Measurements from ENCODE around the gene ADAP1.
"Not testable (repeated sequence)": the region's sequence is repeated elsewhere in the genome, so short reads cannot be mapped to it uniquely, and the experiment has no call there.

ADAP1 gene

DNA sequence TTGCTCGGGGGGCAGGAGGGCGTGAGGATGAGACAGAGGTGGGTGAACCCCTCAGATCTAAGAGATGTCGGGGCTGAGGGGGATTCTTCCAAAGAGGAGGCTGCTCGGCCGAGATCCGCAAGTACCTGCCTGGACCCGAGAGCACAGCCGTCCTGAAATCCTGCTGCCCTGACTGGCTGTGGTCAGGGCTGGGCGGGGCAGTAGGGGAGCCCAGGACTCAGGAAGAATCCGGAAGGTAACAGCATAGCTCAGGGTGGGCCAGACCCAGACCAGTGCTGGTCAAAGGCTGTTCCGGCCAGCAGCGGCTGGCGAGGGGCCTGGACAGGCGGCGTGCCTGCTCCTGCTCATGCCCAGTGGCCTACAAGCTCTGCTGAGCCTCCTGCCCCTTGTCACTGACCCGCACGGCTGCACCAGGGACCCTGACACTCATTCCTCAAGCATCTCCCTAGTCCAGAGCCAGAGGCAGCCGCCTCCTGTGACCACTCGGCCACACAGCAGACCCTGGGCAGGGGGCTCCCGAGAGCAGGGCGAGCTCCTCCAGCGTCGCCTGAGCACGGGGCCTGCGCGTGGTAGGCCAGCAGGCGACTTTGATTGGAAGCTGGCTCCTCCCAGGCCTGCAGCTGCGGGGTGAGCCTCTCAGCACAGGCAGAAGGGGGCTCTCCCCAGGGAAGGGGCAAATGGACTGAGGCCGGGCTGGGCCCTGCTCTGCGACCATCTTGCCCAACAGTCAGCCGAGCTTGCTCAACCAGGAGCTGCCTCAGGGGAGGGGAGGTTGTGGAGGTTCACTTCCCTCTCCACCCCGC, 3.1 kb upstream of the ADAP1 start:
- peak in 1 of 2 experiments; percentile 26 for DNase-seq

DNA sequence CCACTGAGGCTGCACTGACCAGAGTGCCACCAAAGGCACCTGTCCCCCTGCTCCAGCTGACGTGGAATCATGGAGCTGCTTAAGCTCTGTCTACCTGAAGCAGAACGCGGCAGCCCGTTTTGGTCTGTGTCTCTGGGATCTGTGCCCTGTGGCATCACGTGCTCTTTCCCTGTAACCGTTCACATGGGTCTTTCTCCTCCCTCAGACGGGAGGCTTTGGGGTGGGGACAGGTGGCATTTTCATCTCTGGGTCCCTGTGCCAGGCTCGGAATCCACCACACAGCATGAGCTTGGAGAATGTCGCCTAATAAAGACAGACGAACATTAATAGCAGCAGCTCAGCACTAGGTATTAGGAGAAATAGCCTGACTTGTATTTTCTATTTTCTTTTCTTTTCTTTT, 1.6 kb upstream of the ADAP1 start:
- DNase-seq, result no peak

DNA sequence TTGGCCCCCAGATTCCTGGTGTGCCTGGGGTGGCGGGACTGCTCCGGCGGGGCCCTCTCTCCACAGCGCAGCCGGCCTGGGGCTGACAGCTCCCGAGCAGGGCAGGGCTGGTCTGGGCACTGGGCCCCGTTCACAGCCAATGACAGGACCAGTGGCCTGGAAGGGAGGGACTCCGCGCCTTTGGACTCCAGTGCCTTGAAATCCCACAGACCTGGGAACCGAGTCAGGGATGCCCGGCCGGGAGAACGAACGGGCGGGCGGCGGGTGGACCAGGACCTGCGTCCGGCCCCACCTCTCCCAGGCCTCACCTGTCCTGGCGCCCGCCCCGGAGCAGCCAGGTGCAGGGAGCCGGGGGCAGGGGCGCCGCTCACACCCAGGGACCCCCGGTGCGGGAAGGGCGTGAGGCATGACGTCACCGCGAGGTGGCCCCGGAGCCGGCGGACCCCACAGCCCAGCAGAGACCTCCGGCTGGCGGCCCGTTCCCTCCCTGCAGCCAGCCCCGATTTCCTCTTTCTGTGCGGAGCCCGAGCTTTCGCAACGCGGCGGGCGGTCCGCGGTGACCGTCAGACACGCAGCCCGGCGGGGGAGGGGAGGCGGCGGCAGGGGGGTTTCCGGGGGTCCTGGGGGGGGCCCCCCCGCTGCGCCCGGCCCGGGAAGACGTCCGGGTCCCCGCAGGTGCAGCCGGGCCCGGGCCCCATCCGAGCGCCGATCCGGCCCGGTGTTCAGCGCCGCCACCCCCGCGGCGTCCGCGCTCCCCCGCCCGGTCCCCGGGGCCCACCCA, 743 bp downstream of the ADAP1 start:
- peak in 1 of 2 experiments; percentile 51 for DNase-seq

DNA sequence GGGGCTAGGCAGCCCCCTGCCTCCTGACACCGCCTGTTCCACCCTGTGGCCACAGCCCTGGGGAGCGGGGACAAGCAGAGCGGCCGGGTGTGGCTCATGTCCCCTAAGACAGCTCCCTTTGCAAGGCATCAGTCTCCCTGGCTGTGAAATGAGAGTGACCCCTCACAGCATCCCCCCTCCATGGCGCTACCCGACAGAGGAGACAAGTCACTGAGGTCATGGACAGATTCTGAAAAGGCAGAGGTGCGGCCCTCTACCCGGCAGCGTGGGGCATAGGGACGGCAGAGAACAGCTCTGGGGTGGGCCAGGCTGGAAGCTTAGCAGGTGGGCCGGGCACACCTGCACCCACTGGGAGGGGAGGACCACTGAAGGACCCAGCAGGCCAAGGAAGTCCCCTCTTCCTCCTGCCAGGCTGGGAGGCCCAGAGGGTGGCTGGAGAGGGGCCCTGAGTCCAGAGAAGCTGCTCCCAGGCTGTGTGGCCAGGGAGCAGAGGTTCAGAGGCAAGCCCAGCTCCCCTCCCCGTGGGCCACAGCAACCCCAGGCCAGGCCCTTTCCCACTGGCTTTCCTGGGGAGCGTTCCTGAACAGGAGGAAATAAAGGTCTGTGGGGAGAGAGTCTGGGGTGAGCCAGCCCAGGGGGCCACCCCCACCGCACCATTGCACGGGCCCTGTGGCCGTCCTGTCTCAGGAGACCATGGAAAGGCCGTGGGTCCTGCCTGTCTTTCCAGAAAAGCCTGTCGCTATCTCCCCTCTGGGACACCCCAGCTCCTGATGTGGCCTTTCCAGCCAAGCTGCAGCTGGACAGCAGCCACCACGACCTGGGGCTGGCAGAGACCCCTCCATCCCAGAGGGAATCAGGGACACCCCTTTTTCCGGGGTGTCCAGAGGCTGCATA, 1.7 kb downstream of the ADAP1 start:
- no peak for DNase-seq

DNA sequence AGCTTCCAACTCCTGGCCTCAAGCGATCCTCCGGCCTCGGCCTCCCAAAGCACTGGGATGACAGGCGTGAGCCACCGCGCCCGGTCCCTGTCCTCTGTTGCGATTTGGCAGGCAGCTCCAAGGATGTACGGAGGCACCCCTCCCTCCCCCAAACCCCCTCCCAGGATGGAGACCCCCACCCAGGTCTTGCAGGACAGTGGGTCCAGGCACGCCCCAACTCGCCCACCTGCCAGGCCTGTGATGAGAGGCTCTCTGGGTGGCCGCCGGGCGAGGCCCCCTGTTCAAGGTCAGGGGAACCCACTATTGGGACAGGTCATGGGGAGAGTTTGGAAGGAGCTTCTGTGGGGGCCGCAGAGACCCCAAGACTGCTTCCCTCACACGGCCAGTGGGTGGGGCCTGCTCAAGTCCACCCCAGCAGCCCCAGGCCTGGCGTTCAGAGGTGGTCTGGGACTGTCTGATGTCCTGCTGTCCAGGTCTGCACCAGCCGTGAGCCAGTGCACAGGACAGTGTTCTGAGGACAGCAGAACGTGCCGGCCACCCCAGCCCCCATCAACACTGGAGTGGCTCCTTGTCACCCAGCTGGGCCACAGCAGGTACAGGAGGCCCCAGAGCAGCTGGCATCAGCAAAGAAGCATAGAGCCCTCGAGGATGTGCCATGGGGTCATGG, 2.5 kb downstream of the ADAP1 start:
- DNase-seq, result no peak

DNA sequence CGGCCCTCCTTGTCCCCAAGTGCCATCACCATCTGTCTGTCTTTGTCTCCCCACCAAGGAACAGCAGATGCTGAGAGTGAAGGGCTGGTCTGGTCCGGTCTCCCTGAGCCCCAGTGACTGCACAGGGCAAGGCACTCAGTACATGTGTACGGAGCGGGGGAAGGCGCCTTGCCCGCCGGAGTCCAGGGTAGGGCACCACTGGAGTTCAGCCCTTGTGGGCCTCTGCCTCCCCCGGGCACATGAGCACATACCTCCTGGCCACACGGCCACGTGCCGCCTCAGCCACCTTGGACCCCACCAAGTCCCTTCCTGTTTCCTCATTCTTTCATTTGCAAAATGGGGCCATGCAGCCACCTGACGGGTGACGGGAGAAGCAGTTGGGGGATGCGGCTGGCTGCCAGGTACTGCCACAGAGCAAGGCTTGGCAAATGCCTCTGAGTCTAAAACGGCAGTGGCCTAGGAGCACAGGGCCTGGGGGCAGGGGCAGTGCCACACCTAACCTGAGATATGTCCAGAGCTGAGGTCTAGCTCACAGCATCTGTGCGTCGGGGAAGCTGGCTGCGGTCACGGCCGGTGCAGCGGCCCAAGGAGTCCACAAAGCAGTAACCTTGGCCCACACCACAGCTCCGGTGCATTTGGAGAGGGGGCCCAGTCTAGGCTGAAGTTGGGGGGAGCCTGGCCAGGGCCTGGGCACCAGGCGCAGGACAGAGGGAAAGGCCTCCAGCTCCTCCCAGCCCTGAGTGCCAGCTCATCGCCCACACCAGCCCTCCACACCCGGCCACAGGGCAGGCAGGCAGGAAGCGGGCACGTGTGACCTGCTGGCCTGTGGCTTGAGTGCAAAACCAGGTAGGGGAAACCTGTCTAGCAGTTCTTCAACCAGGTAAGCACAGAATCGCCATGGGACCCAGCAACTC, 5.2 kb downstream of the ADAP1 start:
- no peak for DNase-seq

DNA sequence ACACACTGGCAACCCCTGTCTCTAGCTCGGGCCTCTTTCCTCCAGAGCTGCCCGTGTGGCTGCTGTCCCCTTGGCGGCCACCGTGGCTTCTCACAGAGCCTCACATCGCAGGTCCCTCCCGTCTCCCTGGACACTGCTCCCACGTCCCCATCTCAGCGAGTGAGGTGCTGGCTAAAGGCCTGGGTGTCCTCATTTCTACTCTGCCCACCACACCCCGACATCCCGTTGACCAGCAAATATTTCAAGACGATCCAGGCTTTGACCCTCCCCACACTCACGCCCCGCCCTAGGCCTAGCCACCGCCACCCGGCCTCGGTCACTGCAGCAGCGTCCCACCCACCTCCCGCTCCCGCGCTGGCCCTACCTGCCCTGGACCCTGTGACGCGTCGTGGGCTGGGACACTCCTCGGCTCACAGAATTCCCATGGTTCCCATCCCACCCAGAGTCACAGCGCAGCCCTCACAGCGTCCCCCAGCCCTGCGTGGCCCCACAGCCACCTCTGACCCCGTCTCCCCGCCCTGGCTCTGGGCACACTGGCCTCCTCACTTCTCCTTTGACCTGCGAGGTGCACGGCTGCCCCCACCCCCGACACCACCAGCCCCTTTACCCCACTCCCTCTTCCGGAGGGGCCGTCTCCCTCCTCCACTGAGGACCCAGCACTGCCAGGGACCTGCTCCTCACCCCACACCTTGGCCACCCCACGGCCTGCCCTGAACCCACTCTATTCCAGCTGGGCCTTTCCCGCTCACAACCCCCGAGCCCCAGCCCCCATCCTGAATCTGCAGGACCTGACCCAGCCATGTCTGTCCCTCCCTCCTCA, 6.9 kb downstream of the ADAP1 start:
- DNase-seq, result no peak

DNA sequence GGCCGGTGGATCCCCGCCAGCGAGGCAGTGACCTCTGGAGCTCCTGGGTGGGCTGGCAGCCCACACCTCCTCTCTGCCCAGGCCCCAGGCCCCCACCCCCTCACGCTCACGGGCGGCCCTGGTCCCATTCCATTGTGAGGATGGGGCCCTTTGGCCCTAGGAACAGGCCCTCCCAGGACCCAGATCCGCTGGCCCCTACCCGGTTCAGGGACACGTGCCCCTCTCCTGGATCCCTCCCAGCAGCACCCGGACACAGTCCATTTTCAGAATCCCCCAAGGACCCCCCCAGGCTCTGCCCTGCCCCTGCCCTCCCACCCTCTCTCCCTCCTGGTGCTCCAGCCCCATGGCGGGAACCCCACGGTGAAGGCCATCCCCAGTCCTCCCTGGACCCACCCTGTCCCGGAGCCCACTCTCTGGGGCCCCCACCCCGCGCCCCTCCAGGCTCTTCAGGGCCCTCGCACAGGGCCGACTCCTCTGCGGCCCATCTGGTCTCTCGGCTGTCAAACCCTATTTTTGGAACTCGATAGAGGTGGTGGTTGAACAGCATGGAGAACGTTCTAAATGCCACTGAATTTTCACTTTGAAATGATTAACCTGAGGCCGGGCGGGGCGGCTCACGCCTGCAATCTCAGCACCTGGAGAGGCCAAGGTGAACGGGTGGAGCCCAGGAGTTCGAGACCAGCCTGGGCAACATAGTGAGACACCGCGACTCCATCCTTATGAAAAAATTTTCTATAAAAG, 8.1 kb downstream of the ADAP1 start:
- no peak for DNase-seq

DNA sequence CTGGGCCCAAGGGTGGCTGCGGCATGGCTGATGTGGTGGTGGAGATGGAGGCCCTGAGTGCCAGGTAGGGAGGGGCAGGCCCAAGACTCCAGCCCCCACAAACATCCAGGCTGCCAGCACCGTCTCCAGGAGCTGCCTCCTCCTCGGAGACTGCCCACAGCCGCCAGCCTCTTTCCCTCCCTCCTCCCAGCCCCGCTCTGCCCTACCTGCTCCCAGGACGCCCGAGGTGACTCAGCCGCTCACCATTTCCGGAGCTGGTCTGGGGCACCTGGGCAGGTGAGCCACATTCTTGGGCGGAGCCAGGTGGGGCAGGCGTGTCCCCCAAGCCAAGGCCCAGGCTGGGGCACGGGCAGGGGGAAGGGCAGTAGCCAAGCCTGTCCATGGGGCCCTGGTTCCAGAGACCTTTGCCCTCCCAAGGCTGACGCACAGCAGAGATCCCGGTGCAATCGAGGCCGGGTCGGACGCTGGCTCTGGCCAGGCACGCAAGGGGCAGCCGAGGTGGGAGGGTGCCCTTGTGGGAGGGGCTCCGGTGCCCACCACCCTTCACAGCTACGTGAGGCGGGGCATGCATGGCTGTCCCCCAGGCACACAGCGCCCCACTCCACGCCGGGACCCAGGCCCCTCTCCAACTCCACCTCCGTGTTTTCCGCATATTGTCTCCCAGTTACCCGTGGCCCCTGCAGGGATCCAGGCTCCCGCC, 8.8 kb downstream of the ADAP1 start:
- DNase-seq, result peak in 1 of 2 experiments; percentile 33

DNA sequence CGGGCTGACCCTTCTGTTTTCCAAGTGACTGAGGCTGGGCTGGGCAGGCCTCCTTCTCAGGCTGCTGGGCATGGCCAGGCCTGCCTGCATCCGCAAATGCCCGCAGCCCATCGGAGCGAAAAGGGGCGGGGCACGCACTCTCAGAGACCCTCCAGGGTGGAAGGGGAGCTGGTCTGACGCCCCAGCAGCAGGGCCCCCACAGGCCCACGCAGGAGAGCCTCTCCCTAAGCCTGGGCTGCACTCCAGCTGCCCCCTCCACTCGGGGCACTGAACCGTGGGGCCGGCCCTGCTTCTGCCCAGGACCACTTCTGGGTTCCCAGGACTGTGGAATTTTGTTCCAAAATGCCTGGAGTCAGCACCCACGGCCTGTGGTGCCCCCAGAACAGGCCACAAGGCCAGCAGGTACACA, 9.3 kb downstream of the ADAP1 start:
- DNase-seq, result no peak

DNA sequence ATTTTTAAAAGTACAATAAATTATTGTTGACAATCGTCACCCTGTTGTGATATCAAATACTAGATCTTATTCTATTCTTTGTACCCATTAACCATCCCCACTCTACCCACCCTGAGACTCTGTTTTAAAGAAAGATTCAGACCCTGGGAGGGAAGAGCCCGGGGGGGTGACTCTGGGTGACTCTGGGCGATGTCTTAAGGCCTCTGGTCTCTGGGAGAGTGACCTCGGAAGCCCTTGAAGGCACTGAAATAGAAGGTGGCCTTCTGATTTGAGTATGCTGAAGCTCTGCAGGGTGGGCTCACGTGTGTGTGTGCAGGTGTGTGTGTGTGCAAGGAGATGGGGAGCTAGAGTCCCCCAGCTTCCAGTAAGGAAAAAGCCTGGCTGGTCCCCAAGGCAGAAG, 9.7 kb downstream of the ADAP1 start:
- DNase-seq, result no peak

DNA sequence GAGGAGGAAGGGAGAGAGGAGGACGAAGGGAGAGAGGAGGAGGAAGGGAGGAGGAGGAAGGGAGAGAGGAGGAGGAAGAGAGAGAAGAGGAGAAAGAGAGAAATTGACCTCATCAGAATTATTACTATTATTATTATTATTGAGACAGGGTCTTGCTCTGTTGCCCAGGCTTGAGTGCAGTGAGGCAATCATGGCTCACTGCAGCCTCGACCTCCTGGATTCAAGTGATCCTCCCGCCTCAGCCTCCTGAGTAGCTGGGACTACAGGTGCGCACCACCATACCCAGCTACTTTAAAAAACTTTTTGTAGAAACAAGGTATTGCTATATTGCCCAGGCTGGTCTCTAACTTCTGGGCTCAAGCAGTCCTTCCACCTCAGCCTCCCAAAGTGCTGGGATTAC, 10.7 kb downstream of the ADAP1 start:
- not testable (repeated sequence) for DNase-seq

DNA sequence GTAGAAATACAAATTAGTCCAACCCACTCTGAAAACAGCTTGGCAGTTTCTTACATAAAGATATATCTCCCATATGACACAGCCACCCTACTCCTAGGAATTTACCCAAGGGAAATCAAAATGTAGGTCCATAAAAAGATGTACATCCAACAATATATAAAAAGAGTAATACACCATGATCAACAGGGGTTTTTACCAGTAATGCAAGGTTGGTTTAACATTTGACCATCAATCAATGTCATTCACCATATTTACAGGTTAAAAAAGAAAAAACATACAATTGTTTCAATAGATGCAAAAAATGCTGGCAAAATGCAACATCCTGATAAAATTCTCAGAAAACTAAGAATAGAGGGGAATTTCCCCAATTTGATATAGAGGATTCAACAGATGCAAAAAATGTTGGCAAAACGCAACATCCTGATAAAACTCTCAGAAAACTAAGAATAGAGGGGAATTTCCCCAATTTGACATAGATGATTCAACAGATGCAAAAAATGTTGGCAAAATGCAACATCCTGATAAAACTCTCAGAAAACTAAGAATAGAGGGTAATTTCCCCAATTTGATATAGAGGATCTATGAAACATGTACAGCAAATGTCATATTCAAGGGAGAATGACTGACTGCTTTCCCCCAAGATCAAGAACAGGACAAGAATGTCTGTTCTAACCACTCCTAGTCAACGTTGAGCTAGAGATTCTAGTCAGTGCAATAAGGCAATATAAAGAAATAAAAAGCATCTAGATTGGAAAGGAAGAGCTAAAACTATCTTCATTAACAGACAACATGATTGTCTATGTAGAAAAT, 13.7 kb downstream of the ADAP1 start:
- DNase-seq, result no peak

DNA sequence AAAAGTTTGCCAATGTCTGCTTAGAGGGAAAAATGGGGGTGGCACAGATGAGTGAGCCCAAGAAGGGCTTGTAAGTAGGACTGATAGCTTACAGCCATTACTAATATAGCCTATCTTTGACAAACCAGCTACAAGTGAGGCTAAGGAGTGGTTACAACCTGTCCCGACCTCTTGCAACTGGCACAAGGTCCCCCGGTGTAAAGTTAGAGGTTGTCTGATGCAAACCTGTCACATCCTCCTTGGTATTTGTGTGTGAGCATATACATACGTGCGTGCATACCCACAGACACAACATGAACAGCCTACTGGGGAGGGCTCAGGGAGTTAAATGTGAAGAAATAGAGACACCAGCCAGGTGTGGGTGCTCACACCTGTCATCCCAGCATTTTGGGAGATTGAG, 14.6 kb downstream of the ADAP1 start:
- DNase-seq, result no peak

DNA sequence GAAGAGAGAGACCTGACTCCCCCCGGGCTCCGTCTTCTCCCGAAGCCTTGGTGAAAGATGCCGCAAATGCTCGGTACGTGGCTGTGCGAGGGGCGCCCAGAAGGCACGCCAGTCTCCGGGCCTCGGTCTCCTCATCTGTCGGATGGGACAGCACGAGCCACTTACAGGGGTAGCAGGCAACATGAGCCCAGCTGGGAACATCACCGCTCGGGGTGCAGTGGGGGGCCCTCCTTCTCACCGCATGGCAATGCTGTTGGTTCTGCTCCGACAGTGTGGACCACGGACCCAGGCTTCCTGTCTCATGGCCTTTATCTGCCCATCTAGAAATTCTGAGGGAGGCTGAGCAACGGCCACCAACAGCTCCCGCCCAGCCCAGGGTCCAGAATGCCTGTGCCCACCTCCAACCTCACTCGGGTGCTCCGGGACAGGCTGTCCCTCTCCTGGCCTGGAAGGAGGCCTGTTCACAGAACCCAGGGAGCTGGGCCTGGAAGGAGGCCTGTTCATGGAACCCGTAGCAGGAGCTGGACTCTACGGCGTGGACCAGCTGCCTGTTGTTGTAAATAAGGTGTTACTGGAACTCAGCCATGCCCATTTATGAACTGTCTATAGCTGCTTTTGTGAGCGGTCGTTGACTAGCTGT, 15.8 kb downstream of the ADAP1 start:
- no peak for DNase-seq

DNA sequence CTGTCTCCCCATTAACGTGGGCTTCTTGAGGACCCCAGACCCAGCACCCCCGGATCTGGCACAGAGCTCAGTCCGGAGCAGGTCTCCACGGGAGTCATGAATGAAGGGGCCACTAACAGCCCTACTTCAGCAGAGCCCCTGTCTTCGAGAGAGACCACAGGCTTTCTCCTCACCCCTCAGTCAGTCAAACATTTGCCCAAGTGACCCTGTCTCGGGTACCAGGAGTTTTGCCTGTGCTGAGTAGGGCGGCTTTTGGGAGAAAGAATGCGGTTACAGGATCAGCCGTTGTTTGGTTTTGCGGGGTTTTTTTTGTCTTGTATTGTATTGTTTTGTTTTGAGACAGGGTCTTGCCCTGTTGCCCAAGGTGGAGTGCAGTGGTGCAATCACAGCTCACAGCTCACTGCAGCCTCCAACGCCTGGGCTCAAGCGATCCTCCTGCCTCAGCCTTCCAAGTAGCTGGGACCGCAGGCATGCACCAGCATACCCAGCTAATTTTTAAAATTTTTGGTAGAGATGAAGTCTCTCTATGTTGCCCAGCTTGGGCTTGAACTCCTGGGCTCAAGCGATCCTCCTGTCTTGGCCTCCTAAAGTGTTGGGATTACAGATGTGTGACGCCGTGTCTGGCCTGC, 16.5 kb downstream of the ADAP1 start:
- DNase-seq, result no peak

DNA sequence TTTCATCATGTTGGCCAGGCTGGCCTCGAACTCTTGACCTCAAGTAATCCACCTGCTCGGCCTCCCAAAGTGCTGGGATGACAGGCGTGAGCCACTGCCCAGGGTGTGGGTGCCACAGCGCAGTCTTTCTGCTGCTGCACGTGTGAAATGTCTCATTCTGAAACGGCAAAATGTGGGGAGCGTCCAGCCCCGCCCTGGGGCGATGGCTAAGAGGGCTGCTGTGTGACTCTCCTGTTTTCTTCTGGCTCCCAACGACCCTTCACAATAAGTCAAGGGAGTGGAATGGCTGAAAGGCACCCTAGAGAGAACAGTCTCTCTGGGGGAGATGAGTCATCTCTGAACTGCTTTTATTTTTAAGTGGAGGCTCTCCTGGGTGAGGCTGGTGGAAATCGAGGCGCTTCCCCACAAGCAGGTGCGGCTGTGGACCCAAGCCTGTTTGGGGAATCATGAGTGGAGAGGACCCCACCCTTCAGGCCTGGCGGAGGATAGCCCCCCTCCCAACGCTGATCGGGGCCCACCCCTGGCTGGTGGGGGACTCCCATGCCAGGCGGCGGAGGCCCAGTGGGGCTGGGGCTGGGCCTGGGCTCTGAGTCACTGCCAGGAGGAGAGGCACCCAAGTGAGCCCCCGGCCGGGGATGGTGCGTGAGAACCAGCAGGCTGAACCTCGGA, 18.0 kb downstream of the ADAP1 start:
- DNase-seq, result no peak

Measured in NCI-H526 (cell line).